K562 (cell line): Measurements from ENCODE around the gene RXFP1. TPM values are rescaled to one million over a fixed set of nuclear protein-coding genes. Genes with fewer than 3 reads are reported as not detected.

Experiments
- ATAC-seq: fragments of 200-7000 bp; cut with Tn5 transposase; 3 replicates; pipeline ENCODE4 v1.9.1; 2020; ENCODE audit warnings: moderate library complexity
- BruUV-seq: library from RNA; stranded (reverse); fragments of 400-500 nt; replicated peaks from 2 replicates; lab custom pipeline; 2021; lab: Mats Ljungman, UMichigan
- CTCF ChIA-PET: fragments of 300-600 bp; formaldehyde crosslinking; extraction: SDS; loops from one replicate; lab custom pipeline; 2021; ENCODE audit warnings: low intra/inter-chr PET ratio; lab: Yijun Ruan, JAX
- POLR2A ChIA-PET: fragments of 300-600, 350-650 bp; sonication (Branson Sonifier 250); formaldehyde crosslinking; extraction: SDS; loops from one replicate; lab custom pipeline; 2021; ENCODE audit warnings: antibody characterized with exemption, inconsistent platforms; lab: Yijun Ruan, JAX
- DNase-seq, 4 experiments: peaks; one replicate each; pipeline versions ENCODE4 v3.0.0 to v3.0.0-alpha.2; 2011 to 2018; ENCODE audit warnings: low spot score in 3 of 4, mixed read lengths in 3 of 4; ENCODE audit errors: extremely low read depth in 1 of 4
- FAIRE-seq: peaks from 2 replicates; lab custom pipeline; 2011; peaks lifted over from hg19 to GRCh38; lab: Jason Lieb, UNC
- H2AFZ ChIP-seq: 2 replicates; pipeline ENCODE4 v1.6.0; 2011; ENCODE audit warnings: low read depth, low read length, control low read depth, inconsistent platforms
- H3K27ac ChIP-seq: fragments of 200-600 bp; 3 replicates; pipeline ENCODE4 v1.8.0; 2011; ENCODE audit warnings: low read depth, mild to moderate bottlenecking, control low read depth, inconsistent platforms, low read length, moderate library complexity, mixed read lengths; ENCODE audit errors: extremely low read depth
- H3K27me3 ChIP-seq, 2 experiments: fragments of 300-600 bp in 1 of 2; 2 replicates in 1 of 2; 3 replicates in 1 of 2; pipeline versions ENCODE4 v1.6.0 to v1.8.0; 2011; ENCODE audit warnings: inconsistent platforms in 2 of 2, low read length in 2 of 2, mild to moderate bottlenecking in 1 of 2, mixed read lengths in 1 of 2, moderate library complexity in 1 of 2; ENCODE audit not compliant: control insufficient read depth in 2 of 2, insufficient read depth in 2 of 2
- H3K36me3 ChIP-seq: fragments of 300-600 bp; 3 replicates; pipeline ENCODE4 v1.8.0; 2011; ENCODE audit warnings: mild to moderate bottlenecking, low read length, inconsistent platforms; ENCODE audit not compliant: control insufficient read depth, insufficient read depth
- H3K4me1 ChIP-seq, 2 experiments: fragments of 200-600 bp in 1 of 2; replicated peaks in 1 of 2; 2 replicates in 1 of 2; 3 replicates in 1 of 2; pipeline versions ENCODE4 v1.5.1 to v1.8.0; 2011; ENCODE audit warnings: inconsistent platforms in 2 of 2, low read length in 2 of 2, mild to moderate bottlenecking in 1 of 2, mixed read lengths in 1 of 2, moderate library complexity in 1 of 2; ENCODE audit not compliant: control insufficient read depth in 2 of 2, insufficient read depth in 2 of 2
- H3K4me2 ChIP-seq: 2 replicates; pipeline ENCODE4 v1.6.1; 2011; ENCODE audit warnings: low read length, control low read depth, inconsistent platforms, mixed read lengths; ENCODE audit not compliant: insufficient read depth
- H3K4me3 ChIP-seq: fragments of 200-600 bp; sonication (generic), shearing (Covaris generic); 2 replicates; pipeline ENCODE4 v1.5.1; 2016; ENCODE audit warnings: control low read depth, inconsistent platforms
- H3K79me2 ChIP-seq: fragments of 200-600 bp; 3 replicates; pipeline ENCODE4 v1.8.0; 2011; ENCODE audit warnings: low read length, inconsistent platforms; ENCODE audit not compliant: control insufficient read depth, insufficient read depth
- H3K9ac ChIP-seq, 2 experiments: 2 replicates each; pipeline versions ENCODE4 v1.6.0 to v1.6.1; 2011; ENCODE audit warnings: low read depth in 2 of 2, low read length in 2 of 2, control low read depth in 1 of 2, inconsistent platforms in 1 of 2, mild to moderate bottlenecking in 1 of 2, mixed read lengths in 1 of 2; ENCODE audit not compliant: insufficient read depth in 1 of 2
- H3K9me1 ChIP-seq: one replicate; pipeline ENCODE4 v1.6.0; 2011; ENCODE audit warnings: inconsistent platforms, mild to moderate bottlenecking, low read length, moderate library complexity; ENCODE audit not compliant: control insufficient read depth, insufficient read depth
- H3K9me3 ChIP-seq: replicated peaks from 2 replicates; pipeline ENCODE4 v1.5.1; 2011; ENCODE audit warnings: low read depth, low read length, inconsistent platforms; ENCODE audit not compliant: control insufficient read depth, insufficient read depth
- H4K20me1 ChIP-seq: replicated peaks from 2 replicates; pipeline ENCODE4 v1.6.1; 2011; ENCODE audit warnings: low read length, inconsistent platforms, mixed read lengths; ENCODE audit not compliant: control insufficient read depth, insufficient read depth
- BCL6 ChIP-seq: fragments of 250-450 bp; sonication (Bioruptor Pico); IDR thresholded peaks from 2 replicates; pipeline ENCODE4 v1.4.0; 2020
- CAMTA2 ChIP-seq: fragments of 250-450 bp; sonication (Bioruptor Pico); conservative IDR thresholded peaks from 2 replicates; pipeline ENCODE4 v1.5.1; 2022
- HDGF ChIP-seq: fragments of 450-650 bp; IDR thresholded peaks from 2 replicates; pipeline ENCODE4 v1.6.1; 2016
- KDM1A ChIP-seq, 2 experiments: fragments of 450-650 bp; IDR thresholded peaks; 2 replicates each; pipeline ENCODE4 v1.6.1; 2016; ENCODE audit warnings: mild to moderate bottlenecking in 2 of 2
- NCOR1 ChIP-seq: fragments of 450-650 bp; IDR thresholded peaks from 2 replicates; pipeline ENCODE4 v1.6.1; 2016; ENCODE audit warnings: mild to moderate bottlenecking, moderate library complexity
- RB1 ChIP-seq: fragments of 450-650 bp; IDR thresholded peaks from 2 replicates; pipeline ENCODE4 v1.6.1; 2017; ENCODE audit warnings: low read depth, mild to moderate bottlenecking
- SMAD4 ChIP-seq: fragments of 250-450 bp; sonication (Bioruptor Pico); conservative IDR thresholded peaks from 2 replicates; pipeline ENCODE4 v1.8.0; 2021; ENCODE audit warnings: inconsistent platforms, mild to moderate bottlenecking, moderate library complexity
- ZBTB49 ChIP-seq: sonication (generic); formaldehyde crosslinking; IDR thresholded peaks from 2 replicates; pipeline ENCODE4 v1.8.0; 2022; ENCODE audit warnings: missing genetic modification reagents, mild to moderate bottlenecking, borderline replicate concordance
- ZEB2 ChIP-seq: fragments of 450-650 bp; IDR thresholded peaks from 2 replicates; pipeline ENCODE4 v1.6.1; 2016
- ZNF174 ChIP-seq: fragments of 250-450 bp; sonication (Bioruptor Pico); IDR thresholded peaks from 2 replicates; pipeline ENCODE4 v1.4.0; 2020; ENCODE audit warnings: mild to moderate bottlenecking
- ZNF217 ChIP-seq: sonication (generic); formaldehyde crosslinking; IDR thresholded peaks from 2 replicates; pipeline ENCODE4 v1.8.0; 2022; ENCODE audit warnings: mild to moderate bottlenecking, missing genetic modification reagents
- ZNF3 ChIP-seq: fragments of 250-450 bp; sonication (Bioruptor Pico); IDR thresholded peaks from 2 replicates; pipeline ENCODE4 v1.5.0; 2021; ENCODE audit warnings: mild to moderate bottlenecking, moderate library complexity
- ZNF586 ChIP-seq: fragments of 450-650 bp; formaldehyde crosslinking; conservative IDR thresholded peaks from 2 replicates; pipeline ENCODE4 v1.4.0; 2020; ENCODE audit warnings: mild to moderate bottlenecking, moderate library complexity
- ZNF75A ChIP-seq: fragments of 450-650 bp; formaldehyde crosslinking; IDR thresholded peaks from 2 replicates; pipeline ENCODE4 v1.4.0; 2020; ENCODE audit warnings: mild to moderate bottlenecking
- WGBS: fragments of 100-300 bp; shearing (Covaris generic); methylation state at CpG from one replicate; pipeline ENCODE4 v1.1.6; 2016; ENCODE audit warnings: low coverage, mixed read lengths; ENCODE audit not compliant: insufficient coverage; ENCODE audit errors: missing lambda C conversion rate; 5-methylcytosine and 5-hydroxymethylcytosine counted together
- in situ Hi-C: fragments of 300-500 bp; cut with MboI; formaldehyde crosslinking; loops from 4 replicates; pipeline ENCODE4 v1.15.0; 2018; ENCODE audit warnings: inconsistent platforms, mixed read lengths
- intact Hi-C: fragments of 100-400 bp; cut with micrococcal nuclease; formaldehyde crosslinking; loops from 2 replicates; pipeline ENCODE4 v1.14.2; 2022
- polyA plus RNA-seq, 8 experiments: library from polyadenylated mRNA; depleted of rRNA in 4 of 8; stranded (reverse) in 5 of 8; unstranded in 3 of 8; fragments of >200 nt; fragmentation: Nextera tagmentation in 2 of 8; fragmentation: Illumina TruSeq in 1 of 8; extraction: Ambion mirVana in 2 of 8; extraction: Trizol in 1 of 8; gene quantifications; 2 replicates each; pipeline versions ENCODE4 v1.2.1 to v1.2.3, GENCODE V29; 2011 to 2014; ENCODE audit warnings: inconsistent platforms in 1 of 8, missing spikeins in 1 of 8
- total RNA-seq, 7 experiments: library from RNA; depleted of rRNA in 6 of 7; stranded (reverse); fragments of >200 nt in 6 of 7; fragmentation: Illumina TruSeq in 2 of 7; extraction: Trizol in 2 of 7; gene quantifications; 2 replicates each; pipeline versions ENCODE4 v1.2.1 to v1.2.3, GENCODE V29; 2011 to 2021; ENCODE audit warnings: low replicate concordance in 1 of 7
- TF ChIP-seq, protein P1 (sequence below): sonication (generic); formaldehyde crosslinking; IDR thresholded peaks from 2 replicates; pipeline ENCODE4 v1.8.1; 2023; ENCODE audit warnings: missing genetic modification reagents, mild to moderate bottlenecking, borderline replicate concordance

Gene RXFP1
- total and polyA plus RNA-seq, 9 of the 15 experiments (the other 6 are each of a cell fraction or from before 2014, with no cell fraction given): 0.03 to 0.06 (median 0.04) TPM; not detected in 6

GRCh38 chr4:158541506-158541905 lies 19.8 kb downstream of the RXFP1 start (continued):
- TF ChIP-seq ZNF3 (CRISPR knock-in tag): no peak
- TF ChIP-seq, protein P1, sequence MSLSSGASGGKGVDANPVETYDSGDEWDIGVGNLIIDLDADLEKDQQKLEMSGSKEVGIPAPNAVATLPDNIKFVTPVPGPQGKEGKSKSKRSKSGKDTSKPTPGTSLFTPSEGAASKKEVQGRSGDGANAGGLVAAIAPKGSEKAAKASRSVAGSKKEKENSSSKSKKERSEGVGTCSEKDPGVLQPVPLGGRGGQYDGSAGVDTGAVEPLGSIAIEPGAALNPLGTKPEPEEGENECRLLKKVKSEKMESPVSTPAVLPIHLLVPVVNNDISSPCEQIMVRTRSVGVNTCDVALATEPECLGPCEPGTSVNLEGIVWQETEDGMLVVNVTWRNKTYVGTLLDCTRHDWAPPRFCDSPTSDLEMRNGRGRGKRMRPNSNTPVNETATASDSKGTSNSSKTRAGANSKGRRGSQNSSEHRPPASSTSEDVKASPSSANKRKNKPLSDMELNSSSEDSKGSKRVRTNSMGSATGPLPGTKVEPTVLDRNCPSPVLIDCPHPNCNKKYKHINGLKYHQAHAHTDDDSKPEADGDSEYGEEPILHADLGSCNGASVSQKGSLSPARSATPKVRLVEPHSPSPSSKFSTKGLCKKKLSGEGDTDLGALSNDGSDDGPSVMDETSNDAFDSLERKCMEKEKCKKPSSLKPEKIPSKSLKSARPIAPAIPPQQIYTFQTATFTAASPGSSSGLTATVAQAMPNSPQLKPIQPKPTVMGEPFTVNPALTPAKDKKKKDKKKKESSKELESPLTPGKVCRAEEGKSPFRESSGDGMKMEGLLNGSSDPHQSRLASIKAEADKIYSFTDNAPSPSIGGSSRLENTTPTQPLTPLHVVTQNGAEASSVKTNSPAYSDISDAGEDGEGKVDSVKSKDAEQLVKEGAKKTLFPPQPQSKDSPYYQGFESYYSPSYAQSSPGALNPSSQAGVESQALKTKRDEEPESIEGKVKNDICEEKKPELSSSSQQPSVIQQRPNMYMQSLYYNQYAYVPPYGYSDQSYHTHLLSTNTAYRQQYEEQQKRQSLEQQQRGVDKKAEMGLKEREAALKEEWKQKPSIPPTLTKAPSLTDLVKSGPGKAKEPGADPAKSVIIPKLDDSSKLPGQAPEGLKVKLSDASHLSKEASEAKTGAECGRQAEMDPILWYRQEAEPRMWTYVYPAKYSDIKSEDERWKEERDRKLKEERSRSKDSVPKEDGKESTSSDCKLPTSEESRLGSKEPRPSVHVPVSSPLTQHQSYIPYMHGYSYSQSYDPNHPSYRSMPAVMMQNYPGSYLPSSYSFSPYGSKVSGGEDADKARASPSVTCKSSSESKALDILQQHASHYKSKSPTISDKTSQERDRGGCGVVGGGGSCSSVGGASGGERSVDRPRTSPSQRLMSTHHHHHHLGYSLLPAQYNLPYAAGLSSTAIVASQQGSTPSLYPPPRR (CRISPR knock-in tag): no peak
- no peak for TF ChIP-seq KDM1A (IDR thresholded peaks at IDR 0.05)
- TF ChIP-seq NCOR1: peak; percentile 8; the same call in 1 of the 2 replicates
- TF ChIP-seq ZEB2: no peak
- no peak for TF ChIP-seq SMAD4 (CRISPR knock-in tag)
- TF ChIP-seq BCL6 (CRISPR knock-in tag): no peak
- TF ChIP-seq HDGF: no peak
- TF ChIP-seq, all 486 proteins: peak for 12

DNA sequence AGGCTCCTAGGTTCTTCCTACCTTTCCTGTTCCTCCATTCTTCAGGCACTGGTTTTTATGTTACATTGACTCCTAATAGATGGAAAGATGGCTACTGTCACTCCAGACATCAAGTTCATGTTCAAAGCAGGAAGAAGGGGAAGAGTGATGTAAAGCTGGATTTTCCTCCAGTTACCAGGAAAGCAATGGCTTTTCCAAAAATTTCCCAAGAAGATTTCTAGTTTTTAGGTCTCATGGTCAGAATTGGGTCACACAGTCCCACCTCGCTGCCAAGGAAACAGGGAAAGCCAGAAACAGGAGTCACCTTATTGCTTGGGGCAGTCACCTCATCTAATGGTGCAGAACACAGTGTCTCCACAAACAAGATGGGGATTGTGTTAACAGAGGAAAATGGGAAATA lies 21.5 kb downstream of the RXFP1 start:
- TF ChIP-seq ZNF75A (CRISPR knock-in tag) (no peak), ZNF217 (CRISPR knock-in tag) (no peak), ZNF586 (CRISPR knock-in tag) (no peak), ZBTB49 (CRISPR knock-in tag) (no peak), CAMTA2 (CRISPR knock-in tag) (no peak), RB1 (no peak), ZNF174 (CRISPR knock-in tag) (no peak)
- DNase-seq: no peak
- H2AFZ ChIP-seq: no peak overlapping the region
- H3K79me2 ChIP-seq: no peaks in the 10 kb centered on the region
- H3K4me1 ChIP-seq: no peaks in the 10 kb centered on the region; a peak in 3 of 5 replicates
- H3K4me3 ChIP-seq: no peak overlapping the region
- H3K36me3 ChIP-seq: no peaks in the 10 kb centered on the region
- H3K27me3 ChIP-seq: no peaks in the 10 kb centered on the region
- ChIA-PET POLR2A (interaction anchor here (0.7 kb wide), 1 partner anchor 11 kb away, joined by 3 read pairs; no protein-coding TSS in a partner anchor), CTCF (no interaction called here)
- H3K9ac ChIP-seq: no peak overlapping the region
- in situ Hi-C loops: no loop called here
- BruUV-seq: no TSS peak
- H3K9me1 ChIP-seq: no peaks in the 10 kb centered on the region
- no peak for ATAC-seq
- no peaks in the 10 kb centered on the region for H4K20me1 ChIP-seq
- no peak for FAIRE-seq
- no peak overlapping the region for H3K4me2 ChIP-seq
- intact Hi-C loops: no loop called here
- no peaks in the 10 kb centered on the region for H3K9me3 ChIP-seq
- no peak overlapping the region for H3K27ac ChIP-seq
- 25% methylated on average over 1 of the region's 1 CpG for WGBS
